ENCODE measurements around the gene DSCAM.

GRCh38 chr21:40243685-40244084, 603.3 kb downstream of the DSCAM start:
- TF ChIP-seq POLR2AphosphoS5 (IDR thresholded peaks at IDR 0.05; ENCODE audit: low read depth): no peak
- TF ChIP-seq, protein P1, sequence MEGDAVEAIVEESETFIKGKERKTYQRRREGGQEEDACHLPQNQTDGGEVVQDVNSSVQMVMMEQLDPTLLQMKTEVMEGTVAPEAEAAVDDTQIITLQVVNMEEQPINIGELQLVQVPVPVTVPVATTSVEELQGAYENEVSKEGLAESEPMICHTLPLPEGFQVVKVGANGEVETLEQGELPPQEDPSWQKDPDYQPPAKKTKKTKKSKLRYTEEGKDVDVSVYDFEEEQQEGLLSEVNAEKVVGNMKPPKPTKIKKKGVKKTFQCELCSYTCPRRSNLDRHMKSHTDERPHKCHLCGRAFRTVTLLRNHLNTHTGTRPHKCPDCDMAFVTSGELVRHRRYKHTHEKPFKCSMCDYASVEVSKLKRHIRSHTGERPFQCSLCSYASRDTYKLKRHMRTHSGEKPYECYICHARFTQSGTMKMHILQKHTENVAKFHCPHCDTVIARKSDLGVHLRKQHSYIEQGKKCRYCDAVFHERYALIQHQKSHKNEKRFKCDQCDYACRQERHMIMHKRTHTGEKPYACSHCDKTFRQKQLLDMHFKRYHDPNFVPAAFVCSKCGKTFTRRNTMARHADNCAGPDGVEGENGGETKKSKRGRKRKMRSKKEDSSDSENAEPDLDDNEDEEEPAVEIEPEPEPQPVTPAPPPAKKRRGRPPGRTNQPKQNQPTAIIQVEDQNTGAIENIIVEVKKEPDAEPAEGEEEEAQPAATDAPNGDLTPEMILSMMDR (conservative IDR thresholded peaks at IDR 0.05; ENCODE audit: low read depth in 2 of 2): no peak
- no peak for TF ChIP-seq EZH2phosphoT487 (IDR thresholded peaks at IDR 0.05; ENCODE audit: unreplicated experiment)
- TF ChIP-seq EZH2 (IDR thresholded peaks at IDR 0.05; ENCODE audit: low read depth, unreplicated experiment): no peak
- no peak for TF ChIP-seq REST (IDR thresholded peaks at IDR 0.05; ENCODE audit: unreplicated experiment)
- no peak for TF ChIP-seq ZNF114 (CRISPR knock-in tag; IDR thresholded peaks at IDR 0.05)
- no peak for TF ChIP-seq ETS1 (IDR thresholded peaks at IDR 0.05)
- no peak for TF ChIP-seq CREB1 (CRISPR knock-in tag; IDR thresholded peaks at IDR 0.05; ENCODE audit: low read depth)
- TF ChIP-seq NANOG (IDR thresholded peaks at IDR 0.05; ENCODE audit: borderline replicate concordance): no peak
- TF ChIP-seq JUNB (IDR thresholded peaks at IDR 0.05; ENCODE audit: unreplicated experiment): no peak

Data from GM23338 (cell line).